Sigmoid colon (tissue), 4 donors: ENCODE measurements around the gene FSHB.

Source experiments
- CTCF ChIP-seq, 4 experiments: fragments of 450-650 bp in 3 of 4; fragments of 200-600 bp in 1 of 4; IDR thresholded peaks; one replicate each; pipeline ENCODE4 v1.5.1; 2016 to 2019; ENCODE audit warnings: antibody characterized with exemption in 4 of 4, mild to moderate bottlenecking in 3 of 4, moderate library complexity in 2 of 4
- POLR2A ChIP-seq, 2 donors: fragments of 450-650 bp; IDR thresholded peaks; one replicate each; pipeline ENCODE4 v1.6.1; 2016; ENCODE audit warnings: antibody characterized with exemption in 2 of 2, mild to moderate bottlenecking in 2 of 2, moderate library complexity in 2 of 2
- POLR2AphosphoS5 ChIP-seq, 4 donors: sonication (generic); formaldehyde crosslinking; IDR thresholded peaks; one replicate each; pipeline ENCODE4 v1.6.1; 2017; ENCODE audit warnings: antibody characterized with exemption in 4 of 4

- TF ChIP-seq POLR2AphosphoS5 (IDR thresholded peaks at IDR 0.05), result no peak
- no peak for TF ChIP-seq CTCF (IDR thresholded peaks at IDR 0.05)
- TF ChIP-seq POLR2A (IDR thresholded peaks at IDR 0.05), result no peak
Observed at GRCh38 chr11:30230714-30231113, at the start of gene FSHB.
